HepG2 (cell line): ENCODE measurements around the gene C5orf47. TPM values are rescaled to one million over a fixed set of nuclear protein-coding genes. Genes with fewer than 3 reads are reported as not detected.

Experiments
- ATAC-seq: fragments of 200-7000 bp; cut with Tn5 transposase; 3 replicates; pipeline ENCODE4 v1.9.1; 2020; ENCODE audit warnings: mild to moderate bottlenecking, moderate library complexity
- BruUV-seq: library from RNA; stranded (reverse); fragments of 400-500 nt; replicated peaks from 2 replicates; lab custom pipeline; 2021; lab: Mats Ljungman, UMichigan
- CTCF ChIA-PET: fragments of 300-600 bp; formaldehyde crosslinking; extraction: SDS; loops from one replicate; lab custom pipeline; 2021; ENCODE audit warnings: low total read pairs, inconsistent platforms, low intra/inter-chr PET ratio; lab: Yijun Ruan, JAX
- POLR2A ChIA-PET: fragments of 350-600 bp; sonication (Branson Sonifier 250); formaldehyde crosslinking; loops from one replicate; lab custom pipeline; 2020; ENCODE audit warnings: antibody characterized with exemption, inconsistent platforms; lab: Yijun Ruan, JAX
- DNase-seq: peaks from one replicate; pipeline ENCODE4 v3.0.0-alpha.2; 2015; ENCODE audit warnings: low spot score
- FAIRE-seq: peaks from 3 replicates; lab custom pipeline; 2011; peaks lifted over from hg19 to GRCh38; lab: Jason Lieb, UNC
- H2AFZ ChIP-seq: one replicate; pipeline ENCODE4 v1.6.1; 2011; ENCODE audit warnings: low read length, inconsistent platforms
- H3K27ac ChIP-seq: fragments of 300-600 bp; 3 replicates; pipeline ENCODE4 v1.8.0; 2011; ENCODE audit warnings: mixed run types, mild to moderate bottlenecking, mixed read lengths, low read length, inconsistent platforms; ENCODE audit not compliant: insufficient read depth; ENCODE audit errors: extremely low read length
- H3K27me3 ChIP-seq, 2 experiments: fragments of 200-600 bp in 1 of 2; 2 replicates in 1 of 2; 3 replicates in 1 of 2; pipeline versions ENCODE4 v1.6.0 to v1.8.0; 2011; ENCODE audit warnings: low read length in 2 of 2, mild to moderate bottlenecking in 2 of 2, moderate library complexity in 2 of 2, inconsistent platforms in 1 of 2; ENCODE audit not compliant: insufficient read depth in 2 of 2, control insufficient read depth in 1 of 2
- H3K36me3 ChIP-seq, 2 experiments: fragments of 200-600 bp in 1 of 2; replicated peaks in 1 of 2; 2 replicates in 1 of 2; 3 replicates in 1 of 2; pipeline versions ENCODE4 v1.5.1 to v1.8.0; 2011; ENCODE audit warnings: low read length in 2 of 2, inconsistent platforms in 1 of 2; ENCODE audit not compliant: insufficient read depth in 2 of 2, control insufficient read depth in 1 of 2
- H3K4me1 ChIP-seq: 2 replicates; pipeline ENCODE4 v1.5.1; 2012; ENCODE audit warnings: low read length, inconsistent platforms; ENCODE audit not compliant: insufficient read depth
- H3K4me2 ChIP-seq: 2 replicates; pipeline ENCODE4 v1.6.0; 2011; ENCODE audit warnings: low read depth, low read length, inconsistent platforms
- H3K4me3 ChIP-seq, 3 experiments: fragments of 200-600 bp in 1 of 3; sonication (generic), shearing (Covaris generic) in 1 of 3; replicated peaks in 1 of 3; 2 replicates each; pipeline ENCODE4 v1.5.1; 2011 to 2016; ENCODE audit warnings: low read length in 3 of 3, inconsistent platforms in 2 of 3, low read depth in 2 of 3, mild to moderate bottlenecking in 2 of 3, control low read depth in 1 of 3, mixed read lengths in 1 of 3; ENCODE audit not compliant: insufficient read depth in 1 of 3
- H3K79me2 ChIP-seq: one replicate; pipeline ENCODE4 v1.6.1; 2011; ENCODE audit warnings: low read length, inconsistent platforms; ENCODE audit not compliant: insufficient read depth
- H3K9ac ChIP-seq: 2 replicates; pipeline ENCODE4 v1.6.0; 2011; ENCODE audit warnings: mild to moderate bottlenecking, low read depth, low read length, inconsistent platforms; ENCODE audit not compliant: insufficient read depth
- H3K9me3 ChIP-seq: 2 replicates; pipeline ENCODE4 v1.5.1; 2012; ENCODE audit warnings: mild to moderate bottlenecking, low read length
- H4K20me1 ChIP-seq: 2 replicates; pipeline ENCODE4 v1.6.0; 2011; ENCODE audit warnings: inconsistent platforms, mild to moderate bottlenecking, low read length, moderate library complexity; ENCODE audit not compliant: insufficient read depth
- ATF2 ChIP-seq: sonication (generic); formaldehyde crosslinking; IDR thresholded peaks from 2 replicates; pipeline ENCODE4 v1.4.0; 2020; ENCODE audit warnings: missing genetic modification reagents
- BORCS8-MEF2B ChIP-seq: sonication (generic); formaldehyde crosslinking; IDR thresholded peaks from 2 replicates; pipeline ENCODE4 v1.8.0; 2022; ENCODE audit warnings: mild to moderate bottlenecking, missing genetic modification reagents
- CBX5 ChIP-seq: sonication (generic); formaldehyde crosslinking; IDR thresholded peaks from 2 replicates; pipeline ENCODE4 v1.4.0; 2020; ENCODE audit warnings: missing genetic modification reagents, borderline replicate concordance
- ELF4 ChIP-seq: sonication (generic); formaldehyde crosslinking; IDR thresholded peaks from 2 replicates; pipeline ENCODE4 v1.5.0; 2020; ENCODE audit warnings: missing genetic modification reagents, mild to moderate bottlenecking, moderate library complexity, borderline replicate concordance
- HDAC1 ChIP-seq: sonication (generic); formaldehyde crosslinking; IDR thresholded peaks from 2 replicates; pipeline ENCODE4 v1.5.1; 2020; ENCODE audit warnings: mild to moderate bottlenecking, missing genetic modification reagents
- NCOA5 ChIP-seq: sonication (generic); formaldehyde crosslinking; IDR thresholded peaks from 2 replicates; pipeline ENCODE4 v1.4.0; 2020; ENCODE audit warnings: missing genetic modification reagents
- RCOR2 ChIP-seq: IDR thresholded peaks from 2 replicates; pipeline ENCODE4 v1.6.1; 2016; ENCODE audit warnings: missing biosample characterization, missing genetic modification reagents
- REL ChIP-seq: sonication (generic); formaldehyde crosslinking; conservative IDR thresholded peaks from 2 replicates; pipeline ENCODE4 v1.8.0; 2022; ENCODE audit warnings: mild to moderate bottlenecking, missing genetic modification reagents, moderate library complexity
- ZBTB2 ChIP-seq: sonication (generic); formaldehyde crosslinking; IDR thresholded peaks from 2 replicates; pipeline ENCODE4 v1.8.0; 2022; ENCODE audit warnings: low read depth, missing genetic modification reagents
- ZNF101 ChIP-seq: sonication (generic); formaldehyde crosslinking; IDR thresholded peaks from 2 replicates; pipeline ENCODE4 v1.4.0; 2020; ENCODE audit warnings: mild to moderate bottlenecking, low read depth, missing genetic modification reagents, borderline replicate concordance
- ZNF224 ChIP-seq: sonication (generic); formaldehyde crosslinking; IDR thresholded peaks from 2 replicates; pipeline ENCODE4 v1.5.0; 2020; ENCODE audit warnings: mild to moderate bottlenecking, missing genetic modification reagents
- ZNF432 ChIP-seq: sonication (generic); formaldehyde crosslinking; IDR thresholded peaks from 2 replicates; pipeline ENCODE4 v1.5.0; 2020; ENCODE audit warnings: missing genetic modification reagents, mild to moderate bottlenecking, borderline replicate concordance
- ZNF552 ChIP-seq: sonication (generic); formaldehyde crosslinking; IDR thresholded peaks from 2 replicates; pipeline ENCODE4 v1.9.0; 2022; ENCODE audit warnings: missing genetic modification reagents, mild to moderate bottlenecking, borderline replicate concordance
- ZNF564 ChIP-seq: sonication (generic); formaldehyde crosslinking; IDR thresholded peaks from 2 replicates; pipeline ENCODE4 v1.8.1; 2023; ENCODE audit warnings: mild to moderate bottlenecking, missing genetic modification reagents
- ZNF772 ChIP-seq: sonication (generic); formaldehyde crosslinking; IDR thresholded peaks from 2 replicates; pipeline ENCODE4 v1.5.0; 2020; ENCODE audit warnings: mild to moderate bottlenecking, missing genetic modification reagents
- ZSCAN30 ChIP-seq: sonication (generic); formaldehyde crosslinking; IDR thresholded peaks from 2 replicates; pipeline ENCODE4 v1.5.0; 2020; ENCODE audit warnings: mild to moderate bottlenecking, missing genetic modification reagents
- WGBS: methylation state at CpG from one replicate; pipeline ENCODE4 v1.1.6; 2017; ENCODE audit warnings: low lambda C conversion rate; 5-methylcytosine and 5-hydroxymethylcytosine counted together
- in situ Hi-C: cut with HindIII; loops from 2 replicates; pipeline ENCODE4 v1.10.0; 2017; ENCODE audit warnings: low pct_unique_long_range_greater_than_20kb; ENCODE audit not compliant: extremely low pct_ligation_motif_present
- intact Hi-C: fragments of 100-400 bp; cut with micrococcal nuclease; formaldehyde crosslinking; loops from one replicate; pipeline ENCODE4 v1.10.0; 2022; ENCODE audit not compliant: unreplicated experiment
- polyA plus RNA-seq, 8 experiments: library from polyadenylated mRNA; depleted of rRNA in 3 of 8; stranded (reverse) in 7 of 8; unstranded in 1 of 8; fragments of >200 nt; fragmentation: Illumina TruSeq in 4 of 8; extraction: Trizol in 4 of 8; gene quantifications; 2 replicates each; pipeline versions ENCODE4 v1.2.1 to v1.2.3, GENCODE V29; 2011 to 2016; ENCODE audit warnings: low read depth in 4 of 8, missing spikeins in 1 of 8, mixed read lengths in 1 of 8; ENCODE audit not compliant: insufficient read depth in 1 of 8
- total RNA-seq, 5 experiments: library from RNA; depleted of rRNA; stranded (reverse); fragments of >200 nt; fragmentation: Illumina TruSeq; extraction: Trizol; gene quantifications; 2 replicates each; pipeline ENCODE4 v1.2.3, GENCODE V29; 2016; ENCODE audit warnings: low read depth in 1 of 5
- TF ChIP-seq, protein P1 (sequence below): sonication (generic); formaldehyde crosslinking; IDR thresholded peaks from 2 replicates; pipeline ENCODE4 v1.8.1; 2023; ENCODE audit warnings: mild to moderate bottlenecking, moderate library complexity, missing genetic modification reagents
- TF ChIP-seq, protein P2 (sequence below): sonication (generic); formaldehyde crosslinking; IDR thresholded peaks from 2 replicates; pipeline ENCODE4 v1.5.0; 2020; ENCODE audit warnings: missing genetic modification reagents

C5orf47 gene
- total and polyA plus RNA-seq, 2 of the 13 experiments (the other 11 are each of a cell fraction or from before 2014, with no cell fraction given), result not detected

DNA sequence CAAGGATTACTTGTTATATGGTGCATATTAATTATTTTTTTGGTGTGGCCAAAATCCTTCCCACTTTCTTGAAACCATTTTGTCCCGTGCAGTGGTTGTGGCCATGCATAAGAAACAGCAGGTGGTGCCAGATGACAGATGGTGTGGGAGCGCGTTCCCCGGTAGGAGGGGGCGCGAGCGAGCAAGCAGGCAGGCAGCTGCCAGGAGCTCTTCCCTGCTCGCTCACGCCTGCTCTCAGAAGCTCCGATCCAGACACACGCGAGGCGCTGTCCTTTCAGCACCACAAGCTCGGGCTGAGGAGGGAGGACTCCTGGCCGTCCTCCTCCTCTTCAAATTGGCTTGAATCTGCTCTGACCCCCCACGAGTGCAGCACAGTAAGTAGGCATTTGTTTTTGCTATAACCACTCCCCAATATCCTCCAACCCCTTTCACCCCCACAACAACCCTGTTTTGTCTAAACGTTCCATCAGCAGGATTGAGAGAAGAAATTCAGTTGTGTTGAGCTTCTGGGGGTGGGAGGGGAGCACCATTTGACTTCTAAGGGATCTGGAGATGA lies 56.6 kb downstream of the C5orf47 start, which contains the start of gene NSG2:
Gene NSG2, plus strand, starts transcription at position 237 of the 556 bp plus-strand sequence. CDS start 1,050 bp downstream, outside the sequence.
- Histone ChIP-seq H3K9ac (no peak within 1 kb of the TSS), H3K4me2 (no peak within 1 kb of the TSS), H3K9me3 (no peaks in the 10 kb centered on the region), H3K79me2 (no peaks in the 10 kb centered on the region), H2AFZ (no peak within 1 kb of the TSS), H3K36me3 (no peaks in the 10 kb centered on the region), H3K4me1 (no peaks in the 10 kb centered on the region), H3K4me3 (no peak within 1 kb of the TSS), H3K27ac (no peak within 1 kb of the TSS), H3K27me3 (no peaks in the 10 kb centered on the region), H4K20me1 (0 out of 2 replicates have a peak, but pooled peaks cover 3% of the 10 kb centered on the region)
- ATAC-seq (peak; percentile 100), FAIRE-seq (peak; percentile 80), DNase-seq (peak; percentile 83)
- POLR2A ChIA-PET, result interaction anchor here (1.0 kb wide), 1 partner anchor 266 kb away, joined by 3 read pairs; no protein-coding TSS in a partner anchor
- WGBS, result 2% methylated on average over 11 of the region's 17 CpGs
- CTCF ChIA-PET, result interaction anchor here (1.8 to 3.1 kb wide), 2 partner anchors 267 to 272 kb away, joined by 9 to 39 read pairs; no protein-coding TSS in a partner anchor
- intact Hi-C loops (loop anchor here (1.0 kb wide), 2 partner anchors 267 to 272 kb away; no protein-coding TSS in a partner anchor), in situ Hi-C loops (loop anchor here (5.0 kb wide), 1 partner anchor 267 kb away; no protein-coding TSS in a partner anchor)
- BruUV-seq, result no TSS peak
- no peak for TF ChIP-seq REL
- 0 out of 2 replicates have a peak, but pooled peaks have one; percentile 40 for TF ChIP-seq ZNF772 (CRISPR knock-in tag)
- TF ChIP-seq, protein P1, sequence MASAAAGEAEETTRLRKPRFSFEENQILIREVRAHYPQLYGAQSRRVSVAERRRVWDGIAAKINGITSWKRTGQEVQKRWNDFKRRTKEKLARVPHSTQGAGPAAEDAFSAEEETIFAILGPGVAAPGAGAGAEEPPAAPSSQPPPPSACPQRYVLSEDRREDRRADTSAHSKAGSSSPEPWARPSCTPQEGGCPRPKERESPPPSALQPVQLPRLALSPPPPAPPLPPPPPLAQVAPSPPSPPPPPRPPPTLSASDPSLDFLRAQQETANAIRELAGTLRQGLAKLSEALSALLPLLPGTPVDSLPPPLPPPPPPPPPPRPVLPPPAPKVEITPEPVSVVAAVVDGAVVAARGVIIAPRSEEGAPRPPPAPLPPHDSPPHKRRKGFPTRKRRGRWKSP, result no peak
- TF ChIP-seq, protein P2, sequence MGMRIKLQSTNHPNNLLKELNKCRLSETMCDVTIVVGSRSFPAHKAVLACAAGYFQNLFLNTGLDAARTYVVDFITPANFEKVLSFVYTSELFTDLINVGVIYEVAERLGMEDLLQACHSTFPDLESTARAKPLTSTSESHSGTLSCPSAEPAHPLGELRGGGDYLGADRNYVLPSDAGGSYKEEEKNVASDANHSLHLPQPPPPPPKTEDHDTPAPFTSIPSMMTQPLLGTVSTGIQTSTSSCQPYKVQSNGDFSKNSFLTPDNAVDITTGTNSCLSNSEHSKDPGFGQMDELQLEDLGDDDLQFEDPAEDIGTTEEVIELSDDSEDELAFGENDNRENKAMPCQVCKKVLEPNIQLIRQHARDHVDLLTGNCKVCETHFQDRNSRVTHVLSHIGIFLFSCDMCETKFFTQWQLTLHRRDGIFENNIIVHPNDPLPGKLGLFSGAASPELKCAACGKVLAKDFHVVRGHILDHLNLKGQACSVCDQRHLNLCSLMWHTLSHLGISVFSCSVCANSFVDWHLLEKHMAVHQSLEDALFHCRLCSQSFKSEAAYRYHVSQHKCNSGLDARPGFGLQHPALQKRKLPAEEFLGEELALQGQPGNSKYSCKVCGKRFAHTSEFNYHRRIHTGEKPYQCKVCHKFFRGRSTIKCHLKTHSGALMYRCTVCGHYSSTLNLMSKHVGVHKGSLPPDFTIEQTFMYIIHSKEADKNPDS (CRISPR knock-in tag), result no peak
- no peak for TF ChIP-seq ZBTB2 (CRISPR knock-in tag)
- TF ChIP-seq ZNF552 (CRISPR knock-in tag), result 0 out of 2 replicates have a peak, but pooled peaks have one; percentile 50
- TF ChIP-seq ZNF101, result no peak
- no peak for TF ChIP-seq ZNF224
- TF ChIP-seq ELF4 (CRISPR knock-in tag), result no peak
- TF ChIP-seq RCOR2 (CRISPR knock-in tag), result no peak
- 0 out of 2 replicates have a peak, but pooled peaks have one; percentile 52 for TF ChIP-seq ZNF564
- 0 out of 2 replicates have a peak, but pooled peaks have one; percentile 47 for TF ChIP-seq BORCS8-MEF2B
- no peak; the same call in 1 of the 2 replicates for TF ChIP-seq HDAC1 (CRISPR knock-in tag)
- TF ChIP-seq ZNF432 (CRISPR knock-in tag), result no peak
- no peak for TF ChIP-seq NCOA5 (CRISPR knock-in tag)
- peak; percentile 57; the same call in 1 of the 2 replicates for TF ChIP-seq CBX5 (CRISPR knock-in tag)
- TF ChIP-seq ZSCAN30 (CRISPR knock-in tag), result no peak
- no peak for TF ChIP-seq ATF2 (CRISPR knock-in tag)
